Amygdala (tissue), 56 donors: ENCODE data around the gene PPP2R5C.
"Not testable (repeated sequence)": the region's sequence is repeated elsewhere in the genome, so short reads cannot be mapped to it uniquely, and the experiment has no call there.

Experiments
- DNase-seq, 56 donors: peaks; one replicate each; lab custom pipeline; 2025; lab: John Stamatoyannopoulos, UW

PPP2R5C gene

GRCh38 chr14:101761032-101761880 is at the start of gene PPP2R5C:
TSS of gene PPP2R5C (plus strand) at chr14:101761709. CDS start at chr14:101761894, 185 bp downstream.
- DNase-seq: peak in 55 of 56 donors; percentile 24 to 93 (median 82)

DNA sequence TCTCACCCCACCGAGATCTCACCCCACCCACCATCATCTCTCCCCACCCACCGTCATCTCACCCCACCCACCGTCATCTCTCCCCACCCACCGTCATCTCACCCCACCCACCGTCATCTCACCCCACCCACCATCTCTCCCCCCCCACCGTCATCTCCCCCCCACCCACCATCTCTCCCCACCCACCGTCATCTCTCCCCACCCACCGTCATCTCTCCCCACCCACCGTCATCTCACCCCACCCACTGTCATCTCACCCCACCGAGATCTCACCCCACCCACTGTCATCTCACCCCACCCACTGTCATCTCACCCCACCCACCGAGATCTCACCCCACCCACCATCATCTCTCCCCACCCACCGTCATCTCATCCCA is 49.7 kb upstream of the PPP2R5C start:
- DNase-seq: not testable (repeated sequence)

DNA sequence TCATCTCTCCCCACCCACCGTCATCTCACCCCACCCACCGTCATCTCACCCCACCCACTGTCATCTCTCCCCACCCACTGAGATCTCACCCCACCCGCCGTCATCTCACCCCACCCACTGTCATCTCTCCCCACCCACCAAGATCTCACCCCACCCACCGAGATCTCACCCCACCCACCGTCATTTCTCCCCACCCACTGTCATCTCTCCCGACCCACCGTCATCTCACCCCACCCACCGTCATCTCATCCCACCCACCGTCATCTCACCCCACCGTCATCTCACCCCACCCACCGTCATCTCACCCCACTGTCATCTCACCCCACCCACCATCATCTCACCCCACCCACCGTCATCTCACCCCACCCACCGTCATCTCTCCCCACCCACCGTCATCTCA is 49.2 kb upstream of the PPP2R5C start:
- not testable (repeated sequence) for DNase-seq

- DNase-seq: not testable (repeated sequence)
Observed at GRCh38 chr14:101713091-101713490, 48.4 kb upstream of the PPP2R5C start.

DNA sequence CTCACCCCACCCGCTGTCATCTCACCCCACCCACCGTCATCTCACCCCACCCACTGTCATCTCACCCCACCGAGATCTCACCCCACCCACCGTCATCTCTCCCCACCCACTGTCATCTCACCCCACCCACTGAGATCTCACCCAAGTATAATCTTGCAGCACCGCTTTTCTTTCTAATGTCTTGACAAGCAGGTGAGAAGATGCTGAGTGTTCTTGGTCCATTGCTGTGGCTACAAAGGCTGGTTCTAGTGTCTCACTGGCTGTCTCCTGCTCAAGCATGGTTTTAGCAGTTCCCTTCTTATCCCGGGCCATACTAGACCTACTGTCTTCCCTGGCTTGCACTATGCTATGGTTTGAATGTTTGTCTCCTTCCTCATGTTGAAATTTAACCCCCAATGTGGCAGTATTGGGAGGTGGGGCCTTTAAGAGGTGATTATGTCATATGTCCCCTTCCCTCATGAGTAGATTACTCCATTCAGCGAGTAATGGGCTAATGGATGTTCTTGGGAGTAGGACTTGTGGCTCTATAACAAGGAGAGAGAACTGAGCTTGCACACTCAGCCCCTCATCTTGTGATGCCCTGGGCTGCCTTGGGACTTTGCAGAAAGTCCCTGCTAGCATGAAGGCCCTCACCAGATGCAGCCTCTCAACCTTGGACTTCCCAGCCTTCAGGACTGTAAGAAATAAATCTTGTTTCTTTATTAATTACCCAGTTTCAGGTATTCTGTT is 47.7 kb upstream of the PPP2R5C start:
- no peak for DNase-seq

GRCh38 chr14:101714394-101714793 is 47.1 kb upstream of the PPP2R5C start:
- DNase-seq: no peak

- DNase-seq: no peak
Observed at GRCh38 chr14:101715210-101716076, 46.1 kb upstream of the PPP2R5C start.

DNA sequence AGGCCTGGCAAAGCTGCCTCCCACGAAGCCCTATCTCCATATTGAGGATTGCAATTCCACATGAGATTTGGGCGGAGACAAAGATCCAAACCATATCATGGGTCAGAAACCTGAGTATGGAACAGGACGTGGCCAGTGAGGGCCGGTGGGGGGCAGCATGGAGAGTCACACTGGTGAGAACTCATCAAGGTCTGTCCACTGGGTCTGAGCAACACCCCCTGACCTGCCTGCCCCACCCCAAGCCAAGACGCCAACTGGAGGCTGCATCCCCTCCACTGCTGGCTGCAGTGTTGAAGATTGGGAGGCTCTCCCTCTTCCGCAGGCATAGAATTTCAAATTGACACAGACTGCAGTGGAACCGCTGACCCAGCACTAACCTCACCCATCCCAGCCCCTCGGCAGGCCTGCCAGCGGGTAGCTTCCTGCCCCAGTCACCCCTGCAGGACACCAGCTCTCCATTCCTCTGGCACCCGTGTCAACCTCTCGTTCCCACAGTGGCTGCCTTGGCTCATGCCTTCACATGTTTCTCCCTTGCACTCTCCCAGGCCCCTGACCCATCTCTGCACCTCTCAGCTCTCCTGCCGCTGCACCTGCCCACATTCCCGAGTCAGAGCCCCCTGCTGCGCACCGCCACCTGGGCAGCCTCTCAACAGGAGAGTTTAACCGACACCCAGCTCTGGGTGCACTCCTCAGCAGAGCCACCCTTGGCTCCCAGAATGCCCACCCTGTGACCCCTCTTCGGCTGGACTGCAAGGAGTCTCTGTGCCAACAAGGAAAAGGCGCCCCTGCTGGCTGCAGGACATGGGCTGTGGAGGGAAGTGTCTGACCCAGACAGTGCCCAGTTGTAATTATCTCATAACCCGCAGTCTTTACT is 45.2 kb upstream of the PPP2R5C start:
- no peak for DNase-seq

- DNase-seq: no peak
Observed at GRCh38 chr14:101716956-101717662, 44.4 kb upstream of the PPP2R5C start.

- no peak for DNase-seq
Observed at GRCh38 chr14:101717663-101718490, 43.6 kb upstream of the PPP2R5C start.

GRCh38 chr14:101719045-101719645 is 42.4 kb upstream of the PPP2R5C start:
- no peak for DNase-seq

DNA sequence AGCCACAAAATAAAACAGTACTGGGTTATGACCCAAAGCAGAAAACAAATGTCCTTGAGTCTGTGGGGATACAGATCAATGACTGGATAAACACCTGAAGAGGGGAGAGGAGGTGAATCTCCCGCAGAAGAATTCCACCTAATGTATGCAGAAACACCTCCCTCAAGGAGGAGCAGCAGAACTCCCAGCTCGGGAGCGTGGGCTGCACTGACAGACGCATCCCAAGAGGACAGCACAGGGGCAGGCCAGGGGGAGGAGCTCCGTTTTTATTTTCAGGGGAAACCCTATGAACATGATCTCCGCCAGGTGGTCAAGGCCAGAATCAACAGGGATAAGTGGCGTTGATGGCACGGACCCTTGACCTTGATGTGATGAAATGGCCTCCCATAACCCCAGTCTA is 41.8 kb upstream of the PPP2R5C start:
- DNase-seq: no peak

GRCh38 chr14:101721111-101721510 is 40.4 kb upstream of the PPP2R5C start:
- no peak for DNase-seq

DNA sequence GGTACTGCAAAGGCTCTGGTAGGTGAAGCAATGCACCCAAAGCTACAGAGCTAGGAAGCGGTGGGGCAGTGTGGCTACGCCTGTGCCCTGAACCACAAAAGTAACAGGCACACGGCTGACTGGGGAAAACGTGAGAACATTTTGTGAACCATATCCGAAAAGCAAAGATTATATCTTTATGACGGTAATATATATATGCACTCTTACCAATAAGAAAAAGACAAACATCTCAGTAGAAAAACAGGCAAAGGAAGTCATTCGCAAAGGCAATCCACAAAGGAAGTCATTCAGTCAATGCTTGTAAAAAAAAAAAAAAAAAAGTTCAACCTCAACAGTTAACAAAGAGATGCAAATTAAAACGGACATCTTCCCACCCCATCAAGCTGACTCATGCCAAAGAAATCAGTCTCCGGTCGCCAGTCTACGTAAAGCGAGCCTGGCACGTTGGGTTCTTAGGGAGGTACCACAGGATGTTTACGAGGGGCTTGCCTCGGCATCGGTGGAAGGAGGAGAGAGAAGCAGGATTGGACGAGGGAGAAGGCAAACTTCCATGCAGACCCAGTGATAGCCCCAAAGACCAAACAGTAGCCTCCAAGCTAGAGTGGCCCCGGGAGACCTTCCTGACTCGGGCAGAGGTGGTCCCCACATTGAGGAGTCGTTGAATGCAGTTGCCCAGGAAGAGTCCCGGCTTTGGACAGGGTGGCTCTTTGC is 39.4 kb upstream of the PPP2R5C start:
- DNase-seq: no peak

DNA sequence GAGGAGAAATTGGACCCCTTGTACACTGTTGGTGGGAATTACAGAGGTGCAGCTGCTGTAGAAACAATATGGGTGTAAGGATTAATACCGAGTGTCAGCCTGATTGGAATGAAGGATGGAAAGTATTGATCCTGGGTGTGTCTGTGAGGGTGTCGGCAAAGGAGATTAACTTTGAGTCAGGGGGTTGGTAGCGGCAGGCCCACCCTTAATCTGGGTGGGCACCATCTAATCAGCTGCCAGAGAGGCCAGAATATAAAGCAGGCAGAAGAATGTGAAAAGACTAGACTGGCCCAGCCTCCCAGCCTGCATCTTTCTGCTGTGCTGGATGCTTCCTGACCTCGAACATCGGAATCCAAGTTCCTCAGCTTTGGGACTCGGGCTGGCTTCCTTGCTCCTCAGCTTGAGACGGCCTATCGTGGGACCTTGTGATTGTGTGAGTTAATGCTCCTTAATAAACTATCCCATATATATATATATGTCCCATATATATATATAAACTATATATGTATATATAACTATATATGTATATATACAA is 38.4 kb upstream of the PPP2R5C start:
- DNase-seq: no peak

DNA sequence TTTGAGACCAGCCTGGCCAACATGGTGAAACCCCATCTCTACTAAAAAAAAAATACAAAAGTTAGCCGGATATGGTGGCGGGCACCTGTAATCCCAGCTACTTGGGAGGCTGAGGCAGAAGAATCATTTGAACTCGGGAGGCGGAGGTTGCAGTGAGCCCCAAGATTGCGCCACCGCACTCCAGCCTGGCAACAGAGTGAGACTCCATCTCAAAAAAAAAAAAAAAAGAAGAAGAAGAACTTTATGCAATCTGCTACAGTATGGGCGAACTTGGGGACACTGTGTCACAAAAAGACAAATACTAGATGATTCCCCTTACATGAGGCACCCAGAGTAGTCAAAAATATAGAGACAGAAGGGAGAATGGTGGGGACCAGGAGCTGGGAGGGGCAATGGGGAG is 35.9 kb upstream of the PPP2R5C start:
- not testable (repeated sequence) for DNase-seq
